ENCODE results near the gene DAAM2.

Gene DAAM2

GRCh38 chr6:39937686-39938333, 145.6 kb downstream of the DAAM2 start:
- no peak overlapping the region for H3K4me3 ChIP-seq (ENCODE audit: low read depth, low read length)
- DNase-seq (ENCODE audit: low read depth) = no peak

GRCh38 chr6:39938773-39939654, 146.8 kb downstream of the DAAM2 start:
- no peak for DNase-seq (ENCODE audit: low read depth)
- no peak overlapping the region for H3K4me3 ChIP-seq (ENCODE audit: low read depth, low read length)

GRCh38 chr6:39941138-39941537, 149.0 kb downstream of the DAAM2 start:
- no peak for DNase-seq (ENCODE audit: low read depth)
- no peak overlapping the region for H3K4me3 ChIP-seq (ENCODE audit: low read depth, low read length)

GRCh38 chr6:39941820-39942219, 149.6 kb downstream of the DAAM2 start:
- H3K4me3 ChIP-seq (ENCODE audit: low read depth, low read length) = no peak overlapping the region

DNA sequence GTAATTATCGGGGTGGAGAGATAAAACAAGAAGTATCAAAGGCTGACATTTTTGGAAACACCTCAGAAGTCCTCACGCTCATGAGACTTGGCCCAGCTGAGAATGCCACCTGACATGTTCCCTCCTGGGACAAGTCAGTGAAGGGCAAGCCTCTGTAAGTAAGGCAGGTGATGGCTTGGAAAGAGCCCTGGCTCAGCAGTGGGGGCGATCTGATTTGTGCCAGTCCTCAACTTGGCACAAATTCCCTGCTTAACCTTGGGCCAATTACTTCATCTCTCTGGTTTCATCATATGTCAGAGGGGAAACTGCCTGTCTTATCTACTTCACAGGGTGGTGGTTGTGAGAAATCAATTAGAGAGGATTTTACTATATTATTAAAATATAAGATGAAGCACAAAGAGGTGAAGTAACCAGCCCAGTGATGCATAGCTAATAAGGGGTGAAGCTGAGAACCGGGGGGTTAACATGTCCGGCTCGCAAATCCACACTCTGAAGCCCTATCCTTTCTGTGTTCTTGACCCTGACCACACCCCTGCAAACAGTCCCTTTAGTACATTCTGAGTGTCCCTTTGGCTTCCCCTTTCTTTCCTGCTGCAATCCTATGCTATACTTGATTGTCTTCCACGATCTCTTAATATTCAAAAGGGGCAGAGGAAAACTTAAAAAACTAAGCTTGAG, 150.9 kb downstream of the DAAM2 start:
- no peak overlapping the region for H3K4me3 ChIP-seq (ENCODE audit: low read depth, low read length)
- DNase-seq (ENCODE audit: low read depth) = no peak

More at GRCh38 chr6:39941820-39942219, 149.6 kb downstream of the DAAM2 start:
- DNase-seq (ENCODE audit: low read depth) = no peak

GRCh38 chr6:39945626-39946025, 153.4 kb downstream of the DAAM2 start:
- H3K4me3 ChIP-seq (ENCODE audit: low read depth, low read length) = no peak overlapping the region
- DNase-seq (ENCODE audit: low read depth) = no peak

GRCh38 chr6:39947611-39948068, 155.5 kb downstream of the DAAM2 start:
- no peak overlapping the region for H3K4me3 ChIP-seq (ENCODE audit: low read depth, low read length)
- DNase-seq (ENCODE audit: low read depth) = no peak

DNA sequence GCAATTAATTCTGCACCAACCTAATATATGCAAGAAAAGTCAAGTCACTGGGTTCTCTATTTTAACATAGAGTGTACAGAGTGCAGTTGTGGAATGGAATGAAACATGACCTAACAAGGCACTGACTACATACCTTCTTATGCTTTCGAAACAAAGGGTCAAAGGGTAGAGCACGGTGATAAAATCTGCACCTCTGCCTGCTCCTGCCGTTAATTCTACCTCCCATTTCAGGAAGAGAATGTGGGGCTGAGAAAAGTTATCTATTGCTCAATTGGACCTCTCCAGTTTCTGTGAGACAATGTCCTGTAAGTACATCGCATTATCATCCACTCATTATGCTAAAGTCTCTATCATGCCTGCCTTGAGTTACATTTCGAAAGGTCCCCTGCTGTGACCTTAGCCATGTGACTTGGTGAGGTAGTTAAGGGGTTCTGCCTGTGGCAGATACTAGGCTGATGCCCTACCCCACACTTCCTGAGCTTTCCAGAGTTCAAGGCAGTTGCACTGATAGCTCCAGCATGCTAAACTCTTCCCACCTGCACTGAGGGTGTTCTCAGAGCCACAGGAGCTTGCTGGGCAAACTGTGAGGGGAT, 156.1 kb downstream of the DAAM2 start:
- DNase-seq (ENCODE audit: low read depth) = no peak
- H3K4me3 ChIP-seq (ENCODE audit: low read depth, low read length) = no peak overlapping the region

DNA sequence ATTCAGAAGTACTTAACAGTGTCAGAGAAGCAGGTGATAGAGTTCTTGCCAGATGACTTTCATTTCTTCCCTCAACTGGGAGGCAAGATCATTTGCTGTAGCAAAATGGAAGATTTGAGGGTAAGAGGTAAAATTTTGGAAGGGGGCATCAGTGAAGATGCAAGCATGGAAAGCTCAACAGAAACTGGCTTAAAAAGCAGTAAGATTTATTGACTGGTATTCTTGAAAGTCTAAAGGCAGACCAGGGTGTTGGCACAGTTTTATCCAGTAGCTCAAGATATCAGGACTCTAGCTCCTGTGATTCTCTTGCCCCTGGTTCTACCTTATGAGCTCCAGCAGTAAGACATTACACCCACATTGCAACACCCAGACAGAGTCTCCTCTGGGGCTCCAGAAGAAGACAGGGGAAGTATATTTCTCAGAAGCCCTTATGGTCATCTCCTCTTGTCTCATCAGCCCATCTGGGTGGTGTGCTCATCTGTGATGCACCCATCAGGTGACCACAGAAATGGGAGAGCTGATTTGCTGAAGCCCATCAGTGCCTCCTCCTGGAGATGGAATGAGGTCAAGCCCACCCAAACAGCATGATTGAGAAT, 158.0 kb downstream of the DAAM2 start:
- H3K4me3 ChIP-seq (ENCODE audit: low read depth, low read length) = no peak overlapping the region
- no peak for DNase-seq (ENCODE audit: low read depth)

- DNase-seq (ENCODE audit: low read depth) = no peak
- H3K4me3 ChIP-seq (ENCODE audit: low read depth, low read length) = no peak overlapping the region
Observed at GRCh38 chr6:39951191-39951590, 159.0 kb downstream of the DAAM2 start.

DNA sequence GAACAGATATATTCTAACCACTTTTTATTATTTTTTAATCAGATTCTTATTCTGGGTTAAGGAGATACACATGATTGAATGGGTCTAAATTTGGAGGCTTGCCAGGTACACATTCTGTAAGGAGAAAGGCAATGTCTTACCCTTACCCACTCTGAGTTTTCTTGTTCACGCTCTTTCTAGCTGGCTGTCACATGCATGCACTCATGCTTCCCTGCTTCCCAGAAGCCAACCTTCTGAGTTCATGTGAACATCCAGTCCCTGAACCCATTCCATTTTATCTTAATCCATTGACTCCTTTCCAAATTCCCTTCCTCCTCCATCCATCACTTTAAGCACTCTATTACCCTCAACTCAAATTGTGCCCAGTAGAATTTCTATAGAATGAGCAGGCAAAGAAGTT, 159.5 kb downstream of the DAAM2 start:
- H3K4me3 ChIP-seq (ENCODE audit: low read depth, low read length) = no peak overlapping the region
- no peak for DNase-seq (ENCODE audit: low read depth)

DNA sequence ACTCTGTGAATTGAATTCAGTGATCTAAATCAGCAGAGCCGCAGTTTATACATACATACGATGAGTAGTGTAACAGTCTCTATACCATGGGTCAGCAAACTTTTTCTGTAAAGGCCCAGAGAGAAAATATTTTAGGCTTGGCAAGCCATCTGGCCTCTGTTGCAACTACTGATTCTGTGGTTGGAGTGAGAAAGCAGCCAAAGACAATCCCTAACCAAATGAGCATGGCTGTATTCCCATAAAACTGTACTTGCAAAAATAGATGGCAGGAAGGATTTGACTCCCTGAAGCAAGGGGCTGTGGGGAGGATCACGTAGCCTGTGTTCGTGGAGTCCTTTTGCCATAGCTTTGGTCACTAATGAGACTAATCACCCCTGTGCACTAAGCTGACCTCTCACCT, 160.0 kb downstream of the DAAM2 start:
- H3K4me3 ChIP-seq (ENCODE audit: low read depth, low read length) = no peak overlapping the region
- no peak for DNase-seq (ENCODE audit: low read depth)

DNA sequence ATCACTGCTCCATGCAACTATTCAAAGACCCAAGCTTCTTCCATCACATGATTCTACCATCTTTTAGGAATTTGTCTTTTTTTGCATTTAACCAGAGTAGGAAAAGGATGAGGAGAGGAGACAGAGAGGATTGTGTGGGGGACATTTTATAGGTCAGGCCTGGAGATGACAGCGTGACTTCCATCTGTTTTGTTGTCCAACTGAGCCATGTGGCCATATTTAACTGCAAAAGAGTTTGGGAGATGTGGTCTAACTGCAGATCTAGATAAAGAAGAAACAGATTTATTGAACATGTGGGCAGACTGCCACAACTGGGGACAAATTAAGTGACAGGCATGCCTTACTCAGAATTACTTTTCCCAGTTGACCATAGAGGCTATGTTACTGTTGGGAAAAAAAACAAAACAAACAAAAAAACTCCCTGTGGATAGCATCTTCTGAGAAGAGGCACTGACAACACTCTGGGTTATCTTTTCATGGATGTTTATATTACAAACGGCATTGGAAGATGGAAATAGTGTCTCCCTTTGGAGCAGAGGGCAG, 161.0 kb downstream of the DAAM2 start:
- no peak for DNase-seq (ENCODE audit: low read depth)
- no peak overlapping the region for H3K4me3 ChIP-seq (ENCODE audit: low read depth, low read length)
